GM19455 (cell line): Measurements from ENCODE around the gene IQGAP2.
"Not testable (repeated sequence)": the region's sequence is repeated elsewhere in the genome, so short reads cannot be mapped to it uniquely, and the experiment has no call there.

Source experiments
- ATAC-seq: cut with Tn5 transposase; IDR thresholded peaks from one replicate; pipeline ENCODE4 v1.9.1; 2021; ENCODE audit not compliant: unreplicated experiment

The IQGAP2 gene

DNA sequence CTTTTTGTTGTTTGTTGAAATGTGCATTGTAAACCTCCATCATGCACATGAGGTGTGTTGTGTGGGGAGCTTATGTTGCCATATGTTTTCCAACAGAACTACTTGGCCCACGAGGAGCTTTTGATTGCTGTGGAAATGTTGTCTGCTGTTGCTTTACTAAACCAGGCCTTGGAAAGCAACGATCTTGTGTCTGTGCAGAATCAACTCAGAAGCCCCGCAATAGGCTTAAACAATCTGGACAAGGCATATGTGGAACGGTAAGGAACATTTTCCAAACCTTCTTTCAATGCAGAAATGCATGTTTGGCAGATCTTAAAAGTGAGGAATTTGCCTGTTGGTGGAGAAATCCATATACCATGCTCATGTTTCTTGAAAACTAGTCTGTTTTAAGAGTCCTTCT lies 197.6 kb downstream of the IQGAP2 start:
- no peak for ATAC-seq

GRCh38 chr5:76601470-76601869 lies 198.4 kb downstream of the IQGAP2 start:
- no peak for ATAC-seq

DNA sequence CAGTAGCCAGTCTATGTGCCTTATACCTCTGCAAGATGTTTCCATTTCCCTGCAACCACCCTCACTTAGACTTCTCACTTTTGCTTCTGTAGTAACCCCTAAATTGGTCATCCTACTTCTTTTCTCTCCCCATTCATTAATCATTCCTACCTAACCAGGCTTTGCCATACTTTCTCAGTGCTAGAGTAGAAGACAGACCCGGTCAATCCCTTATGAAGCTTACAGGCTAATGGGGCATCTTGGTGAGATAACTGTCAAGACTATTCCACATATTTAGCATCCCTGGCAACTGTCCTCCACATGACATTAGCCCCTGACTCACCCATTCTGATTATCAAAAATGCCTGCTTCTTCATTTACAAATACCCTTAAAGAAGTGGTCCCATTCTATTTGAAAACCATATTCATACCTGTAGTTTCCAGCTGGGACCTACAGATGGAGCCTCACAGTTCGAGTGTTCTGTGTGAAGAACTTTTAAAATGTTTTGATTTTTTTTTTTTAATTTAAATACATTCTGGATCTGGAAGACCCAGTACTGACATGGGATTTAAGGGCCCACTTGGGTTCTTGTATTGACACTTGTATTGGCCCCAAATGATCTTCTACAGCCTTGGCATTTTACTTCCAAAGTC lies 199.1 kb downstream of the IQGAP2 start:
- ATAC-seq = no peak

DNA sequence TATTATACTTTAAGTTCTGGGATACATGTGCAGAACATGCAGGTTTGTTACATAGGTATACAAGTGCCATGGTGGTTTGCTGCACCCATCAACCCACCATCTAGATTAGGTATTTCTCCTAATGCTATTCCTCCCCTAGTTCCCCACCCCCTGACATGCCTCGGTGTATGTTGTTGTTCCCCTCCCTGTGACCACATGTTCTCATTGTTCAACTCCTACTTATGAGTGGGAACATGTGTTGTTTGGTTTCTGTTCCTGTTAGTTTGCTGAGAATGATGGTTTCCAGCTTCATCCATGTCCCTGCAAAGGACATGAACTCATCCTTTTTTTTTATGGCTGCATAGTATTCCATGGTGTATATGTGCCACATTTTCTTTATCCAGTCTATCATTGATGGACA lies 200.9 kb downstream of the IQGAP2 start:
- not testable (repeated sequence) for ATAC-seq

GRCh38 chr5:76604838-76605237 lies 201.8 kb downstream of the IQGAP2 start:
- ATAC-seq = no peak

- no peak for ATAC-seq
Observed at GRCh38 chr5:76606701-76607100, 203.6 kb downstream of the IQGAP2 start.

- no peak for ATAC-seq
Observed at GRCh38 chr5:76607353-76607871, 204.3 kb downstream of the IQGAP2 start.

DNA sequence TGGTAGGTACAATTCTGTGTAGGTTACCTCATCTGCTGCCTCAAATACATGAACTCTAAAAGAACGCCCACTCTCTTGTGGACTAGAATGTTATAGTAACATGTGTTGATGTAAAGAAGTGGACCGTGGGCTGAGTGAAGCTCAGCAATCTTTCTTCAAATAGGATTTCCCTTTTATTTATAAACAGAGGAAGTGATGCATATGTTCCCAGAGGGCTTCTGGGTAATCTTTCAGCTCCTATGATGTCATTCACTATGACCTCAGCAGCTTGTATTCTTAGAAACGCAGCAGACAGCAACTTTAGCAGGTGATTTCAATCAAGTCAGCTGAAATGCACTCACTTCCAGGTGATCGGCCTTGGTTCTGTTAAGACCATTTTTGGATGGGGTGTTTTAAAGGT lies 205.7 kb downstream of the IQGAP2 start:
- no peak for ATAC-seq

DNA sequence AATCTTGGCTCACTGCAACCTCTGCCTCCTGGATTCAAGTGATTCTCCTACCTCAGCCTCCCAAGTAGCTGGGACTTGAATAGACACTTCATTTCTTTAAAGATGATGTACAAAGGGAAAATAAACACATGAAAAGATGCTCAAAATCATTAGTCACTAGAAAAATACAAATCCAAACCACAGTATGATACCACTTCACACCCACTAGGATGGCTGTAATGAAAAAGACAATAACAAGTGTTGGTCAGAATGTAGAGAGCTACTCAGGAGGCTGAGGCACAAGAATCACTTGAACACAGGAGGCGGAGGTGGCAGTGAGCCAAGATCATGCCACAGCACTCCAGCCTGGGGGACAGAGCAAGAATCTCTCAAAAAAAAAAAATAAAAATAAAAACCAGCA lies 207.1 kb downstream of the IQGAP2 start:
- no peak for ATAC-seq

DNA sequence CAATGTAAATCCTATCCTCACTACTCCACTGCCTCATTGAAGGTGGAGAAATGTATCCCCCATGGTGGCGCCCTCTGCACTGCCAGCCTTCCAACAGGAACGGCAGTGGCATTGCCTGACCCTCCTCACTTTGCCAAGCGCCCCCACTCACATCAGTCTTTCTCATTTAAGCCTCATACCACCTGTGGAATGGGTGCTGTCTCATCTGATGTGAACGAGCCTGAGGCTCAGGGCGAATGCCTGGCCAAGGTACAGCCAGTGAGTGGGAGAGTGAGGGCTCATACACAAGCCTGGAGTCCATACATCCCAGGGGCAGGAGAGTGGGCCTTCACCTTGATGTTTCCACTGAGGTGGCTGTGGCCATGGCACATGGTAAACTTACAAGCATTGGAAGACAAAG lies 209.9 kb downstream of the IQGAP2 start:
- no peak for ATAC-seq

DNA sequence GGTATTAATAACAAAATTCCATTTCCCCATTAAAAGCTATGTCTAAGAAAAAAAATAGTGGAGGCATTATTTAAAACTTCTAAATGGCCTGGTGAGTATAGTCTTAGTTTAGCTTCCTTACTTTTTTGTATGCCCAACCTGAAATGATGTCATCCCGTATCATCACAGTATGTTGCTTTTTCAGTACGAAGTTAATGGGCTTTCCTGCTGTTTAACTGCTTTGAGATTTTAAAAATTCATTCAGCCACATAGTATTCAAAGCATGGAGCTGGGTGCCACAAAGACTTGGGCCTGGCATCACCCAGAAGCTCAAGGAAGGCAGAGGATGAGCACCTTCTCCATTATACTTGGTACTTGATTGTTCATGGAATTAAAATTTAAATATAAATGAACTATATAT lies 212.7 kb downstream of the IQGAP2 start:
- ATAC-seq = no peak

GRCh38 chr5:76616206-76616605 lies 213.1 kb downstream of the IQGAP2 start:
- ATAC-seq = no peak

DNA sequence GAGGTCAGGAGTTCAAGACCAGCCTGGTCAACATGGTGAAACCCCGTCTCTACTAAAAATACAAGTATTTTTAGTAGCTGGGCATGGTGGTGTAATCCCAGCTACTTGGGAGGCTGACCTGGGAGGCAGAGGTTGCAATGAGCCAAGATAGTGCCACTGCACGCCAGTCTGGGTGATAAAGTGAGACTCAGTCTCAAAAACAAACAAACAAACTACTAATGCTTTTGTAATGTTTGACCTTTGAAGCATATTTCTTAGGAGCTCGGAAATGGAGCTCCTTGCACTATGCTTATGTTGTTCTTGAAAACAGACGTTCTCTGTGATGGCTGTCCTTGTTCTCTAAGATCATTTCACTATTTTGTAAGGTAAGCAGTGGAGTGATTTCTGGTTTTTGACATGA lies 214.1 kb downstream of the IQGAP2 start:
- no peak for ATAC-seq

- no peak for ATAC-seq
Observed at GRCh38 chr5:76617675-76618074, 214.6 kb downstream of the IQGAP2 start.

DNA sequence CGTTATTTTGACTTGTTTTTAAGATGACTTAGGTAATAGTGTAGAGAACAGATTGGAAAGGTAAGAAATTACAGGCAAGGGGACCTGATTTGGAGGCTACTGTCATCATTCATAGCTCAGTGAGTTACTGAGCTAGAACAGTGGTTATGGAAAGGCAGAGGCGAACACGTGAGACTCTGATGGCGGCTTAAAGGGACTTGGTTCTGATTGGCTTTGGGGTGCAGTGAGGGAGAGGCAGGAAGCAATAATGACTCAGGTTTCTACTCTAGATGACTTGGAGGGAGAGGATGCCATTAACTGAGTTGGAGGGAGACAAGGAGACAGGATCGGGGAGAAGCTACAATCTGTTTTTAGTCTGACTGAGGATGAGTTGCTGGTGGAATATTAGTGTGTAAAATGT lies 217.1 kb downstream of the IQGAP2 start:
- no peak for ATAC-seq

DNA sequence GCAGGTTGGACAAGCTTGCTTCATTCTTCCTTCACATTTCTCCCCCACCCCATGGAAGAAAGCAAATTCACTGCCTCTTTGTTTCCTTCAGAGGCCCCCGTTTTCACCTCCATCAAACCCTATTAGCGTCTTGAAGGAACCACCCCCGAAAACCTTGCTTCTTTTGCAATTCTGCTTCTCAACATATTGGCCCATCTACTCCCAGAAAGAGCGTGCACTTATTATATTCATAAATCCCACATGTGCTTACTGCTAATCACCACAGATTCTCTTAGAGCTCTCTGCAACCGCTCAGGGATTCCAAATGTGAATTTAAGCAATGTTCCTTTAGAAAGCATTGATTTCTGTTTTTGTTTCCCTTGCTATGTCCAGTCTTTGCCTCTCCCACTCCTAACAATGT lies 219.0 kb downstream of the IQGAP2 start:
- ATAC-seq = no peak

- ATAC-seq = no peak
Observed at GRCh38 chr5:76622973-76623596, 220.0 kb downstream of the IQGAP2 start, which contains the start of gene F2RL2. F2RL2 (minus strand) TSS chr5:76623403; CDS start chr5:76623230, 173 bp downstream.

GRCh38 chr5:76625087-76625815 lies 222.2 kb downstream of the IQGAP2 start:
- ATAC-seq = no peak

DNA sequence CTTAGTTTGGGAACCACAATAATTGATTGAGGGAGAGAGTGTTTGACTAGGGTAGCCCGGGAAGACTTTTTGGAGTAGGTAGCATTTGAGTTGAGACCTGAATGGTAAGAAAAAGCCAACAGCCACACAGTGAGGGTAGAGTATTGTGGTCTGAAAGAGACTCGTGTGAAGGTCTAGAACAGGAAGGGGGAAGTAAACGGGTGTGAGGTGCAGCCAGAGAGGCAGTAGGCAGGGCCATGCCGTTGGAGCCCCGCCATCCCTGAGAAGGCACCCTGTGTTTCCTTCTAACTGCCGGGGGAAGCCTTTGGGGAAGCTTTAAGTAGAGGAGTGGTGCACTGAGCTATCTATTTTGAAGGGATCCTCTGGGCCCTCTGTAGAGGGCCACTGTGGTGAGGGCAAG lies 223.7 kb downstream of the IQGAP2 start:
- no peak for ATAC-seq

DNA sequence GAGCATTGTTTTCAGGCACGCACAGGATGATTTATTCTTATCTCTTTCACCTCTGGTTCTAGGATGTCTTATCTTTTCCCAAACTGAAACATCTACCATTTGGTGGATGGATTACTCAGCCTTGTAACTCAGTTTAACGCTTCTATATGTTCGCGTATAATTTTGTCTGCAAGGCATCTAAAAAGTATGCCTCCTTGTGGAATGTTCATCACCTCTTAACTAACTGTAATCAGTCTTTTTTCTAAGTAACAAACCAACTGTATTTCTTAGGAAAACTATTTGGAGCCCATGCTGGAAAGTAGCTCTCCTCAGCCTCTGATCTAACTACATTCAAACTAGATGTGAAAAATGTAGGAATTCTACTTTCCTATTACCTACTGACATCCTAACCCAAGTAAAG lies 231.6 kb downstream of the IQGAP2 start:
- no peak for ATAC-seq

- ATAC-seq = no peak
Observed at GRCh38 chr5:76637490-76637889, 234.4 kb downstream of the IQGAP2 start.

- ATAC-seq = no peak
Observed at GRCh38 chr5:76638479-76638878, 235.4 kb downstream of the IQGAP2 start.
